Sigmoid colon (tissue), 4 donors: ENCODE results near the gene SND1.

Experiments used
- CTCF ChIP-seq, 4 experiments: fragments of 450-650 bp in 3 of 4; fragments of 200-600 bp in 1 of 4; IDR thresholded peaks; one replicate each; pipeline ENCODE4 v1.5.1; 2016 to 2019; ENCODE audit warnings: antibody characterized with exemption in 4 of 4, mild to moderate bottlenecking in 3 of 4, moderate library complexity in 2 of 4
- EP300 ChIP-seq, 4 donors: sonication (generic); formaldehyde crosslinking; IDR thresholded peaks; one replicate each; pipeline ENCODE4 v1.6.1; 2017; ENCODE audit warnings: antibody characterized with exemption in 4 of 4
- POLR2A ChIP-seq, 2 donors: fragments of 450-650 bp; IDR thresholded peaks; one replicate each; pipeline ENCODE4 v1.6.1; 2016; ENCODE audit warnings: antibody characterized with exemption in 2 of 2, mild to moderate bottlenecking in 2 of 2, moderate library complexity in 2 of 2

GRCh38 chr7:127979113-127979727 lies 327.2 kb downstream of the SND1 start:
- TF ChIP-seq CTCF (IDR thresholded peaks at IDR 0.05) (no peak), POLR2A (IDR thresholded peaks at IDR 0.05) (no peak), EP300 (IDR thresholded peaks at IDR 0.05) (no peak)
